ENCODE measurements around the gene CACNG5. TPM values are rescaled to one million over a fixed set of nuclear protein-coding genes. Genes with fewer than 3 reads are reported as not detected.

CACNG5 gene
- total RNA-seq, 1 experiment from 2014 or later: 0.21 TPM

DNA sequence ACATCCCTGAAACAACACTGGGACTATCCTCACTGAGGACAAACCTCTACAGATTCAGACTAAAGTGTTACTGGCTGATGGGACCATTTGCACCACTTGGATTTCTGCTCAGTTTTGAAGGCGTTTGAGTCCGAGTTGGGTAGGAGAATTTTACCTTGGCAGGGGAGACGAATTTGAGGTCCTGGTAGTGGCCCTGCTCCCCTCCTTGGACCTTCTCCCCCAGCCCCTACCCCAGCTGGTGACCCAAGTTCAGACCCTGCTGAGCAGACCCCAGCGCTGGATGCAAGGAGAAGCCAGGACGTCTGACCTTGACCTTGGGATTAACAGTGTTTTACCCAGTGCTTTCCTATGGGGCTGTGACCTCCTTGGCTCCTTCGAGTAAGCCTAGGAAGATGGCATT is 13.6 kb downstream of the CACNG5 start:
- H3K4me1 ChIP-seq (ENCODE audit: control insufficient read depth, insufficient read depth, low read length): no peaks in the 10 kb centered on the region
- DNase-seq (ENCODE audit: low read depth, low spot score) (no peak), ATAC-seq (no peak)
- in situ Hi-C loops (cut with HindIII; ENCODE audit: low pct_unique_long_range_greater_than_20kb, low sequenced_read_pairs): no loop called here
- no peaks in the 10 kb centered on the region for H3K36me3 ChIP-seq (ENCODE audit: control insufficient read depth, insufficient read depth, low read length)
- no peak overlapping the region for H3K27ac ChIP-seq (ENCODE audit: low read length)
- no peak overlapping the region for H3K4me3 ChIP-seq (ENCODE audit: low read depth in 2 of 2, low read length in 2 of 2)
- intact Hi-C loops (cut with micrococcal nuclease; ENCODE audit: unreplicated experiment): no loop called here
- no TSS peak for BruUV-seq (replicated peaks)
- no peaks in the 10 kb centered on the region for H3K27me3 ChIP-seq (ENCODE audit: control insufficient read depth, insufficient read depth, low read length)
- TF ChIP-seq, protein P1, sequence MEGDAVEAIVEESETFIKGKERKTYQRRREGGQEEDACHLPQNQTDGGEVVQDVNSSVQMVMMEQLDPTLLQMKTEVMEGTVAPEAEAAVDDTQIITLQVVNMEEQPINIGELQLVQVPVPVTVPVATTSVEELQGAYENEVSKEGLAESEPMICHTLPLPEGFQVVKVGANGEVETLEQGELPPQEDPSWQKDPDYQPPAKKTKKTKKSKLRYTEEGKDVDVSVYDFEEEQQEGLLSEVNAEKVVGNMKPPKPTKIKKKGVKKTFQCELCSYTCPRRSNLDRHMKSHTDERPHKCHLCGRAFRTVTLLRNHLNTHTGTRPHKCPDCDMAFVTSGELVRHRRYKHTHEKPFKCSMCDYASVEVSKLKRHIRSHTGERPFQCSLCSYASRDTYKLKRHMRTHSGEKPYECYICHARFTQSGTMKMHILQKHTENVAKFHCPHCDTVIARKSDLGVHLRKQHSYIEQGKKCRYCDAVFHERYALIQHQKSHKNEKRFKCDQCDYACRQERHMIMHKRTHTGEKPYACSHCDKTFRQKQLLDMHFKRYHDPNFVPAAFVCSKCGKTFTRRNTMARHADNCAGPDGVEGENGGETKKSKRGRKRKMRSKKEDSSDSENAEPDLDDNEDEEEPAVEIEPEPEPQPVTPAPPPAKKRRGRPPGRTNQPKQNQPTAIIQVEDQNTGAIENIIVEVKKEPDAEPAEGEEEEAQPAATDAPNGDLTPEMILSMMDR (IDR thresholded peaks at IDR 0.05): no peak
- no peak for TF ChIP-seq SIN3A (IDR thresholded peaks at IDR 0.05; ENCODE audit: borderline replicate concordance, insufficient read depth, low read depth, low read length)
- no peak for TF ChIP-seq TCF7L2 (IDR thresholded peaks at IDR 0.05; ENCODE audit: low read depth, low read length)
- TF ChIP-seq, protein P2, sequence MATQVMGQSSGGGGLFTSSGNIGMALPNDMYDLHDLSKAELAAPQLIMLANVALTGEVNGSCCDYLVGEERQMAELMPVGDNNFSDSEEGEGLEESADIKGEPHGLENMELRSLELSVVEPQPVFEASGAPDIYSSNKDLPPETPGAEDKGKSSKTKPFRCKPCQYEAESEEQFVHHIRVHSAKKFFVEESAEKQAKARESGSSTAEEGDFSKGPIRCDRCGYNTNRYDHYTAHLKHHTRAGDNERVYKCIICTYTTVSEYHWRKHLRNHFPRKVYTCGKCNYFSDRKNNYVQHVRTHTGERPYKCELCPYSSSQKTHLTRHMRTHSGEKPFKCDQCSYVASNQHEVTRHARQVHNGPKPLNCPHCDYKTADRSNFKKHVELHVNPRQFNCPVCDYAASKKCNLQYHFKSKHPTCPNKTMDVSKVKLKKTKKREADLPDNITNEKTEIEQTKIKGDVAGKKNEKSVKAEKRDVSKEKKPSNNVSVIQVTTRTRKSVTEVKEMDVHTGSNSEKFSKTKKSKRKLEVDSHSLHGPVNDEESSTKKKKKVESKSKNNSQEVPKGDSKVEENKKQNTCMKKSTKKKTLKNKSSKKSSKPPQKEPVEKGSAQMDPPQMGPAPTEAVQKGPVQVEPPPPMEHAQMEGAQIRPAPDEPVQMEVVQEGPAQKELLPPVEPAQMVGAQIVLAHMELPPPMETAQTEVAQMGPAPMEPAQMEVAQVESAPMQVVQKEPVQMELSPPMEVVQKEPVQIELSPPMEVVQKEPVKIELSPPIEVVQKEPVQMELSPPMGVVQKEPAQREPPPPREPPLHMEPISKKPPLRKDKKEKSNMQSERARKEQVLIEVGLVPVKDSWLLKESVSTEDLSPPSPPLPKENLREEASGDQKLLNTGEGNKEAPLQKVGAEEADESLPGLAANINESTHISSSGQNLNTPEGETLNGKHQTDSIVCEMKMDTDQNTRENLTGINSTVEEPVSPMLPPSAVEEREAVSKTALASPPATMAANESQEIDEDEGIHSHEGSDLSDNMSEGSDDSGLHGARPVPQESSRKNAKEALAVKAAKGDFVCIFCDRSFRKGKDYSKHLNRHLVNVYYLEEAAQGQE (IDR thresholded peaks at IDR 0.05; ENCODE audit: insufficient read depth in 1 of 2, low read depth in 2 of 2, low read length in 1 of 2): no peak
- TF ChIP-seq POLR2AphosphoS5 (IDR thresholded peaks at IDR 0.05; ENCODE audit: low read depth, low read length): no peak
- POLR2A ChIA-PET: no interaction called here
- no peaks in the 10 kb centered on the region for H3K9me3 ChIP-seq (ENCODE audit: control insufficient read depth, insufficient read depth, low read depth, low read length)
- CTCF ChIA-PET: no interaction called here

DNA sequence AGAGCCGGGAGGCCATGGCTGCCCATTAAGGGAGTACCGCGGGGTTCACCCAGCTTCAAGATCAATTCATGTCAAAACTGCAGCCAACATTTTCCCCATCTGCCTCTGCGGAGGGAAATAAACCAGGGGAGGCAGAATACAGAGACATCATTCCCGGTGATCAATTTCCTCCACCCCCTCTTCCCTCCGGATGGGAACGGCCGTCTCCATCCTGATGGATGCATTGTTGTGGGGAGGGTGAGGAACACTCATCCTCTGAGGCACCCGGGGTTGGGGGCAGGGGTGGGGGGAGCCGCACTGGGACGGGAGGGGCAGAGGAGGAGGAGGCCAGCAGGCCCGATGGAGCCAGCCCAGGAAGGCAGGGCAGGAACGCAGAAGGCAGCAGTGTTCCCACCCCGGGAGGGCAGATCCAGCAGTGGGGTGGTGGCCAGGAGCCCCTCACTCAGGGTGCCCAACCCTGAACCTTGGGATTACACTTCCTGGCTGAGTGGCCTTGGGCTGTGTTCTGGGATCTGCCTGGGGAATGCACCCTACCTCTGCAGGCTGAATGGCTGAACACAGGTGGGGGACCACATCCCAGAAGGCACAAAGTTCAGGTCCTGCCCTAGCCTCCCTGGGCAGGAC is 14.2 kb downstream of the CACNG5 start:
- H3K4me3 ChIP-seq (ENCODE audit: low read depth in 2 of 2, low read length in 2 of 2): no peak overlapping the region
- H3K4me1 ChIP-seq (ENCODE audit: control insufficient read depth, insufficient read depth, low read length): no peaks in the 10 kb centered on the region
- no peaks in the 10 kb centered on the region for H3K36me3 ChIP-seq (ENCODE audit: control insufficient read depth, insufficient read depth, low read length)
- POLR2A ChIA-PET: no interaction called here
- CTCF ChIA-PET: no interaction called here
- in situ Hi-C loops (cut with HindIII; ENCODE audit: low pct_unique_long_range_greater_than_20kb, low sequenced_read_pairs): no loop called here
- H3K27me3 ChIP-seq (ENCODE audit: control insufficient read depth, insufficient read depth, low read length): no peaks in the 10 kb centered on the region
- no peaks in the 10 kb centered on the region for H3K9me3 ChIP-seq (ENCODE audit: control insufficient read depth, insufficient read depth, low read depth, low read length)
- TF ChIP-seq SIN3A (IDR thresholded peaks at IDR 0.05; ENCODE audit: borderline replicate concordance, insufficient read depth, low read depth, low read length) (no peak), POLR2AphosphoS5 (IDR thresholded peaks at IDR 0.05; ENCODE audit: low read depth, low read length) (no peak), TCF7L2 (IDR thresholded peaks at IDR 0.05; ENCODE audit: low read depth, low read length) (no peak)
- TF ChIP-seq, protein P2 (IDR thresholded peaks at IDR 0.05; ENCODE audit: insufficient read depth in 1 of 2, low read depth in 2 of 2, low read length in 1 of 2): no peak
- TF ChIP-seq, protein P1 (IDR thresholded peaks at IDR 0.05): no peak
- BruUV-seq (replicated peaks): no TSS peak
- ATAC-seq: no peak
- no peak overlapping the region for H3K27ac ChIP-seq (ENCODE audit: low read length)
- intact Hi-C loops (cut with micrococcal nuclease; ENCODE audit: unreplicated experiment): no loop called here
- no peak for DNase-seq (ENCODE audit: low read depth, low spot score)

All from Panc1 (cell line).